Body of pancreas (tissue), 4 donors: ENCODE data around the gene ZBTB5. TPM values are rescaled to one million over a fixed set of nuclear protein-coding genes. Genes with fewer than 3 reads are reported as not detected.

Experiments used
- ATAC-seq: fragments of 150-250 bp; one replicate; pipeline ENCODE4 v1.9.1; 2016
- DNase-seq, 4 donors: peaks; one replicate each; pipeline ENCODE4 v3.0.0-alpha.2; 2019
- H3K27ac ChIP-seq, 4 donors: fragments of 200-600 bp; sonication (generic); 1 replicate in 3 of 4; 2 replicates in 1 of 4; pipeline versions ENCODE4 v1.5.1 to v1.6.1; 2016 to 2019; ENCODE audit warnings: mild to moderate bottlenecking in 1 of 4, mixed read lengths in 1 of 4, moderate library complexity in 1 of 4
- H3K27me3 ChIP-seq, 2 donors: fragments of 200-600 bp; sonication (generic); one replicate each; pipeline ENCODE4 v1.6.0; 2016; ENCODE audit warnings: mild to moderate bottlenecking in 1 of 2
- H3K36me3 ChIP-seq, 2 donors: fragments of 200-600 bp; sonication (generic); replicated peaks in 1 of 2; 2 replicates each; pipeline ENCODE4 v1.5.1; 2016; ENCODE audit warnings: low read depth in 2 of 2; ENCODE audit not compliant: insufficient read depth in 1 of 2
- H3K4me1 ChIP-seq: fragments of 200-600 bp; sonication (generic); one replicate; pipeline ENCODE4 v1.6.0; 2016
- H3K4me3 ChIP-seq, 2 donors: fragments of 200-600 bp; sonication (generic); 1 replicate in 1 of 2; 2 replicates in 1 of 2; pipeline ENCODE4 v1.5.1; 2016 to 2019
- H3K9me3 ChIP-seq, 3 donors: fragments of 200-600 bp; sonication (generic); 1 replicate in 2 of 3; 2 replicates in 1 of 3; pipeline ENCODE4 v1.5.1; 2016
- POLR2A ChIP-seq, 3 donors: fragments of 450-650 bp; IDR thresholded peaks; one replicate each; pipeline ENCODE4 v1.6.1; 2016; ENCODE audit warnings: antibody characterized with exemption in 3 of 3, mild to moderate bottlenecking in 2 of 3
- WGBS, 2 donors: methylation state at CpG; one replicate each; pipeline ENCODE4 v1.1.5; 2017; 5-methylcytosine and 5-hydroxymethylcytosine counted together
- intact Hi-C: fragments of 100-400 bp; cut with DNase I; formaldehyde crosslinking; loops from one replicate; pipeline ENCODE4 v1.15.1; 2023
- total RNA-seq, 2 donors: library from RNA; depleted of rRNA; stranded (reverse); fragments of >200 nt; gene quantifications; one replicate each; pipeline ENCODE4 v1.1.0, GENCODE V29; 2016
- TF ChIP-seq, protein P1 (sequence below), 7 experiments: fragments of 450-650 bp in 4 of 7; fragments of 200-600 bp in 3 of 7; sonication (generic) in 3 of 7; IDR thresholded peaks; one replicate each; pipeline ENCODE4 v1.5.1; 2016 to 2019; ENCODE audit warnings: antibody characterized with exemption in 7 of 7

Gene ZBTB5
- total RNA-seq, 2 donors from 2014 or later = 8.8 to 9.9 TPM

DNA sequence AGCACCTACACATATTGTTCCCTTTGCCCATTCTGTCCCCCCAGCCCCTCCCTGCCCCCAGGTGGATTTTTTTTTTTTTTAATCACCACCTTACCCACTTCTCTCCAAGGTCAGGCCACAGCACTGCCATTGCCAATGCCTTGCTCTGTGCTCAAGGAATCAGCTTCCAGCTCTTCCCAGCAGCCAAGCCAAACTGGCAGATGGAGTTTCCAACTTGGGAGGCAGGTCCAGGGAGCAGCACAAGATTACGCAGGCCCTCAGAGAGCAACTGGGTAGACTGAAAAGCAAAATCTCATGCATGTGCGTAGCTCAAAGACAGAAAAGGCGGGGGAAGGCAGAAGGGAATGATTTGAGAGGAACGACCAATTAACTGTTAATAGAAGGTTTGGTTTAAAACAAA, 27.6 kb downstream of the ZBTB5 start:
- H3K36me3 ChIP-seq = peaks cover 6 to 12% of the 10 kb centered on the region in 2 donors
- TF ChIP-seq, protein P1, sequence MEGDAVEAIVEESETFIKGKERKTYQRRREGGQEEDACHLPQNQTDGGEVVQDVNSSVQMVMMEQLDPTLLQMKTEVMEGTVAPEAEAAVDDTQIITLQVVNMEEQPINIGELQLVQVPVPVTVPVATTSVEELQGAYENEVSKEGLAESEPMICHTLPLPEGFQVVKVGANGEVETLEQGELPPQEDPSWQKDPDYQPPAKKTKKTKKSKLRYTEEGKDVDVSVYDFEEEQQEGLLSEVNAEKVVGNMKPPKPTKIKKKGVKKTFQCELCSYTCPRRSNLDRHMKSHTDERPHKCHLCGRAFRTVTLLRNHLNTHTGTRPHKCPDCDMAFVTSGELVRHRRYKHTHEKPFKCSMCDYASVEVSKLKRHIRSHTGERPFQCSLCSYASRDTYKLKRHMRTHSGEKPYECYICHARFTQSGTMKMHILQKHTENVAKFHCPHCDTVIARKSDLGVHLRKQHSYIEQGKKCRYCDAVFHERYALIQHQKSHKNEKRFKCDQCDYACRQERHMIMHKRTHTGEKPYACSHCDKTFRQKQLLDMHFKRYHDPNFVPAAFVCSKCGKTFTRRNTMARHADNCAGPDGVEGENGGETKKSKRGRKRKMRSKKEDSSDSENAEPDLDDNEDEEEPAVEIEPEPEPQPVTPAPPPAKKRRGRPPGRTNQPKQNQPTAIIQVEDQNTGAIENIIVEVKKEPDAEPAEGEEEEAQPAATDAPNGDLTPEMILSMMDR (IDR thresholded peaks at IDR 0.05) = no peak
- no peak for TF ChIP-seq POLR2A (IDR thresholded peaks at IDR 0.05)

DNA sequence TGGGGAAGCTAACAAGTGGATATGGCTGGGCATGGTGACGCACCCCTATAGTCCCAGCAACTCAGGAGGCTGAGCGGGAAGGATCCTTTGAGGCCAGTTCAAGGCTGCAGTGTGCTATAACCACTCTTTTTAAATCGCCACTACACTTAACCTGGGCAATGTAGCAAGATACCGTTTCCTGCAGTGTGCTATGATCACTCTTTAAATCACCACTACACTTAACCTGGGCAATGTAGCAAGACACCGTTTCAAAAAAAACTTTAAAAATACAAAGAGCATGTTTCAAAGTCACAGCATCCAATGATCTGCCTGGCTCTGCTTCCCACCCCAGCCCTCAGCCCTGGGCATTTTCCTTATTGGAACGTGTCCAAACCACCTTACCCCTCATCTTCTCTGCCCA, 28.2 kb downstream of the ZBTB5 start:
- Histone ChIP-seq H3K4me3 (no peak overlapping the region), H3K36me3 (peaks cover 6 to 10% of the 10 kb centered on the region in 2 donors), H3K27ac (no peak overlapping the region), H3K9me3 (no peaks in the 10 kb centered on the region), H3K27me3 (no peaks in the 10 kb centered on the region), H3K4me1 (peaks cover 7% of the 10 kb centered on the region)
- ATAC-seq (no peak), DNase-seq (no peak)
- no peak for TF ChIP-seq POLR2A (IDR thresholded peaks at IDR 0.05)
- TF ChIP-seq, protein P1 (IDR thresholded peaks at IDR 0.05) = no peak
- 89 to 92% methylated on average over 6 of the region's 6 CpGs for WGBS, 2 donors
- intact Hi-C loops = no loop called here

More for the DNA sequence above, 27.6 kb downstream of the ZBTB5 start:
- intact Hi-C loops = no loop called here
- H3K4me3 ChIP-seq = no peak overlapping the region
- H3K27me3 ChIP-seq = no peaks in the 10 kb centered on the region
- H3K4me1 ChIP-seq = peaks cover 7% of the 10 kb centered on the region
- WGBS, 2 donors = 86 to 91% methylated on average over 4 of the region's 4 CpGs
- H3K9me3 ChIP-seq = no peaks in the 10 kb centered on the region
- no peak for DNase-seq
- H3K27ac ChIP-seq = no peak overlapping the region
- ATAC-seq = no peak

DNA sequence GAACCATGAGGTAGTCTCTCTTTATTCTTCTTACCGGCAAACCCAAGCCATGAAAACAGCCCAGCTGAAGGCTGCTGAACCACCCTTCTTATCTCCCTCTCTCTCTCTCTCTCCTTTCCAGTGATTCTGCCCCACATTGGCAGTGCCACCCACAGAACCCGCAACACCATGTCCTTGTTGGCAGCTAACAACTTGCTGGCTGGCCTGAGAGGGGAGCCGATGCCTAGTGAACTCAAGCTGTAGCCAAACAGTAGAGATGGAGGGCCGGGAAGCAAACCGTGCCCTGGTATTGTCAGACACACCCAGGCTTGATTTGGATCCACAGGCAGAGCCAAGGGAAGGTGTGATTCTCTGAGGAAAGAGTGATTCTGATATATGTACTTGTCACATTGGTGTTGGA, 28.7 kb downstream of the ZBTB5 start:
- no peak for ATAC-seq
- TF ChIP-seq, protein P1 (IDR thresholded peaks at IDR 0.05) = no peak
- no peak for TF ChIP-seq POLR2A (IDR thresholded peaks at IDR 0.05)
- no peak for DNase-seq
- Histone ChIP-seq H3K9me3 (no peaks in the 10 kb centered on the region), H3K4me3 (no peak overlapping the region), H3K27me3 (no peaks in the 10 kb centered on the region), H3K4me1 (peaks cover 7% of the 10 kb centered on the region), H3K36me3 (peaks cover 5 to 6% of the 10 kb centered on the region in 2 donors), H3K27ac (no peak overlapping the region)
- 89 to 92% methylated on average over 5 of the region's 5 CpGs for WGBS, 2 donors
- intact Hi-C loops = no loop called here

DNA sequence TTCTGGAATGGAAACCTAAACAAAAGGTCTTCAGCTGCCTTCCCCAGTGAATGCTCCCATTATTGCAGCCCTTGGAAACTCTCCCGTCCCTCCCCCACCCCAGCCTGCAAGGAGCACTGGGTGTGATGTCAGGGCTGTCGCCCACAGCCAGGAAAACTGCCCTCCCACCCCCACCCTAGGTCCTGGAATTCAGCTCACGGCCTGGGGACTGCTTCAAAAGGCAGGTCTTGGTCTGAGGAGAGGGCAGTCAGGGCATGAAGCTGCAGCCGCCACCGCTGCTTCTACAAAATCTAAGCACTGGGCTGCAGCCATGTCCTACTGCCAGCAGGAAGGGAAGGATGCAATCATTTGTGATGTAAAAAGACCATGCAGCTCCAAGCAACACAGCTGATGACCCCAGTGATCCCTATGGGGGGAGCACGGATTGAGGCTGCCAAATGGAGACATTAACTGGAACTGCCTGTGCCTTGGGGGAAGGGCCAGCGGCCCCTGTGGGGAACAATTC, 31.3 kb downstream of the ZBTB5 start:
- WGBS, 2 donors = 79 to 81% methylated on average over 5 to 7 of the region's 7 CpGs
- Histone ChIP-seq H3K9me3 (no peaks in the 10 kb centered on the region), H3K4me3 (no peak overlapping the region), H3K4me1 (peaks cover 7% of the 10 kb centered on the region), H3K36me3 (peaks cover 0 to 2% of the 10 kb centered on the region in 2 donors), H3K27me3 (no peaks in the 10 kb centered on the region), H3K27ac (no peak overlapping the region)
- no peak for DNase-seq
- intact Hi-C loops = no loop called here
- no peak for ATAC-seq
- TF ChIP-seq, protein P1 (IDR thresholded peaks at IDR 0.05) = no peak
- TF ChIP-seq POLR2A (IDR thresholded peaks at IDR 0.05) = no peak

DNA sequence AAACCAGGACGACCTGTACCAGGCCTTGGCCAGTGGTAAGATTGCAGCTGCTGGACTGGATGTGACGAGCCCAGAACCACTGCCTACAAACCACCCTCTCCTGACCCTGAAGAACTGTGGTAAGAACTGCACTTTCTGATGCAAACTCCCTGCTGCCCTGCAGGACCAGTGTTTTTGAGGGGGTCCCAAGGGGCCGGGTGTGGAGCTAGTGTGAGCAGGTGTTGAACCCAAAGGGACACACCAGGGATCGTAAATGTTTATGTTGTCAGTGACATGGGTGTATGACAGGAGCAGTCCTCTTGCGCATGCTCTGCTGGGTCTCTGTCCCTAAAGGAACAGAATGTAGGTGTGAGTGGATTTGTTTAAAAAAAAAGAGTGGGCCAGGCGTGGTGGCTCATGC, 33.2 kb downstream of the ZBTB5 start:
- H3K4me1 ChIP-seq = no peaks in the 10 kb centered on the region
- H3K36me3 ChIP-seq = peaks cover 0 to 15% of the 10 kb centered on the region in 2 donors
- DNase-seq = no peak
- H3K9me3 ChIP-seq = no peaks in the 10 kb centered on the region
- no peaks in the 10 kb centered on the region for H3K27me3 ChIP-seq
- ATAC-seq = no peak
- no peak overlapping the region for H3K4me3 ChIP-seq
- H3K27ac ChIP-seq = no peak overlapping the region
- intact Hi-C loops = no loop called here
- TF ChIP-seq POLR2A (IDR thresholded peaks at IDR 0.05) = no peak
- TF ChIP-seq, protein P1 (IDR thresholded peaks at IDR 0.05) = no peak
- WGBS, 2 donors = 72 to 81% methylated on average over 6 of the region's 6 CpGs
